ENCODE data around the gene TRPC1.
"Not testable (repeated sequence)": the region's sequence is repeated elsewhere in the genome, so short reads cannot be mapped to it uniquely, and the experiment has no call there.

TRPC1 gene

DNA sequence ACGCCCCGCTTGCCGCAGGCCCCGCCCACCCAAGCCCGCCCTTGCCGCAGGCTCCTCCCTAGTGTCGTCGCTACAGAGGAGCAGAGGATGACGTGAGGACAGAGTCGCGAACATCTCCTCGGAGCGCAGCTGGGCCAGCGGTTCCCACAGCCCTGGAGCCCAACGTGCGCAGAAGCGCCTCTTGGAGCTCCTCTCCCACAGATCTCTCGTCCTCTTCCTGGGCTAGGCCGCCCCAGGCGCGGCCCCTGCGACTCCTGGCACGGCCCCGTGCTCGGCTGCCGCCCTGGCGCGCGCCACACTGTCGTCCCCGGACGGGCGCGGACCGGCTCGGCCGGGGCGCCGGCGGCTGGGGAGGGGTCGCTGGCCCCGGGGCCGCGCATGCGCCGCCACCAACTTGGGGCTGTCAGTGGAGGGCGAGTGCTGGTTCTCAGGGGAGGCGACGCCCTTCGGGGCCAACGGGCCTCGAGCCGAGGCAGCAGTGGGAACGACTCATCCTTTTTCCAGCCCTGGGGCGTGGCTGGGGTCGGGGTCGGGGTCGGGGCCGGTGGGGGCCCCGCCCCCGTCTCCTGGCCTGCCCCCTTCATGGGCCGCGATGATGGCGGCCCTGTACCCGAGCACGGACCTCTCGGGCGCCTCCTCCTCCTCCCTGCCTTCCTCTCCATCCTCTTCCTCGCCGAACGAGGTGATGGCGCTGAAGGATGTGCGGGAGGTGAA lies at the start of gene TRPC1:
TRPC1 (plus strand) TSS at position 67 of the 714 bp plus-strand sequence; CDS start at position 593, 526 bp downstream.
- DNase-seq (ENCODE audit: low spot score), result peak; percentile 88

DNA sequence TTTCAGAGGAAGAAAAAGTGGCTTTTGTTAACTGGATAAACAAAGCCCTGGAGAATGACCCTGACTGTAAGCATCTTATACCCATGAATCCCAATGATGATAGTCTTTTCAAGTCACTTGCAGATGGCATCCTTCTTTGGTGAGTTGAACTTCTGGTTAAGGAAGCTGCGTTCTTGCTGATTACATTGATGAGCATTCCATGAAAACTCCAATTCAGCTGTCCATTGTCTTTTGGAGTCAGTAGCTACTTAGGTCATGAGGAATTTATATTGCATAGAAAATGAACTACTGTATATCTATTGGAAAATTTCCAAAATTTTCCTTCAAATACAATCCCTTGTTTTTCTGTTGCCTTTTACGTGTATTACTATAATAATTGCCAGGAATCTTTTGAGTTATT lies 47.7 kb upstream of the TRPC1 start:
- no peak for DNase-seq (ENCODE audit: low spot score)

GRCh38 chr3:142680710-142681109 lies 43.1 kb upstream of the TRPC1 start:
- DNase-seq (ENCODE audit: low spot score), result no peak

- DNase-seq (ENCODE audit: low spot score), result no peak
Measured at GRCh38 chr3:142690613-142691012, 33.2 kb upstream of the TRPC1 start.

- DNase-seq (ENCODE audit: low spot score), result no peak
Measured at GRCh38 chr3:142691527-142691926, 32.3 kb upstream of the TRPC1 start.

DNA sequence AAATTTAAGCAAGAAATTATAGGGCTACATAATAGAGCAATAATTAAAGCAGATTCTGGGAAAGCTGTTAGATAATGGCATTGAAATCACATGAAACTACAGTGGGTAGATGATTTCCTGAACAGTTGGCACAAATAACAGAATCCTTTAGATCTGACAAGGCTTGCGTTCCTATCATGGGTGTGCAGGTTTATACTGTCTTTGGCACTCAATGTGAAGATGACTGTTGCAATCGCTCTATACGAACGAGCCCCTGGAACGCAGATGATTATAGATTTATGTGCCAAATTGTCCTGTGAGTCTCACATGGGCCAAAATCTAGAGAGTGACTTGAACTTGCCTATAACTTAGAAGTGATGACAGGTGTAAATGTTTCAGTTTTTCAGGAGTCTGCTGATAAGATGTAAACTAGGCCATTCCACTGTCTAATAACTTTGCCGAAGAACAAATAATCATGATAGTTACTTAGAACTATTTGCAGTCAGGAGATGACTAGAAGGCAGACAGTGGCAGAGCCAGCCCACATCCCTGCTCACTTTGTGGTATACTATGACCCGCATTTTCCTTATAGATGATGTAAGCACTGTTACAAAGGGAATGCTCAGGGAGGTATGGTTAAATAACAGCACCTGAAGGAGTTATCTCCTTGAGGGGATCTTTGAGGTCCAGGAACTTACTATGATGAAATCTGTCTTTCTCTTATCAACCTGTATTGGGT lies 30.5 kb upstream of the TRPC1 start:
- DNase-seq (ENCODE audit: low spot score), result no peak

GRCh38 chr3:142694225-142694624 lies 29.6 kb upstream of the TRPC1 start:
- no peak for DNase-seq (ENCODE audit: low spot score)

- DNase-seq (ENCODE audit: low spot score), result no peak
Measured at GRCh38 chr3:142705198-142705597, 18.6 kb upstream of the TRPC1 start.

GRCh38 chr3:142706321-142707127 lies 17.3 kb upstream of the TRPC1 start:
- no peak for DNase-seq (ENCODE audit: low spot score)

DNA sequence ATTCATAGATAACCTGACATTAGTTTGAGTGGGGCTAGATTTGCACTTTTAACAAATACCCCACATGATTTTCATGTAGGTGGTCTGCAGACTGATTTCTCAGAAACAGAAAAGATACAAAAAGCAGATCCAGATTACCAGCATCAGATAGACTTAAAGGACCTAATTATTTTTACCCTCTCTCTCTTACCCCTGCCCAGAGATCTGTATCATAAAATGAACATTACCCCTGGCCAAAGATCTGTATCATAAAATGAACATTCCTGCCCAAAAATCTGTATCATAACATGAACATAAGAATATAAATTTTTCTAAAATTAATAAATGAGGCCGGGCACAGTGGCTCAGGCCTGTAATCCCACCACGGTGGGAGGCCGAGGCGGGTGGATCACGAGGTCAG lies 14.6 kb upstream of the TRPC1 start:
- DNase-seq (ENCODE audit: low spot score), result no peak

DNA sequence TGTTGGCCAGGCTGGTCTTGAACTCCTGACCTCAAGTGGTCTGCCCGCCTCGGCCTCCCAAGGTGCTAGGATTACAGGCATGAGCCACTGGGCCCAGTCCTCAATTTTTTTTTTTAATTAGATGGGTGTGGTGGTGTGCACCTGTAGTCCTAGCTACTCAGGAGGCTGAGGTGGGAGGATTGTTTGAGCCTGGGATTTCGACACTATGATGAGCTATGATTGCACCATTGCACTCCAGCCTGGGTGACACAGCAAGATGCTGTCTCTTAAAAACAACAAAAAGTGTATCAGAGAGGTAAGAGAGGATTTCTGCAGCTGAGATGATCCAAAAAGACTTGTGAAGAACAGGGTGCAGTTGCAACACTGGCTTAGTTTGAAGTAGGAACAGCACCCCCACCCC lies 9.0 kb upstream of the TRPC1 start:
- DNase-seq (ENCODE audit: low spot score), result not testable (repeated sequence)

DNA sequence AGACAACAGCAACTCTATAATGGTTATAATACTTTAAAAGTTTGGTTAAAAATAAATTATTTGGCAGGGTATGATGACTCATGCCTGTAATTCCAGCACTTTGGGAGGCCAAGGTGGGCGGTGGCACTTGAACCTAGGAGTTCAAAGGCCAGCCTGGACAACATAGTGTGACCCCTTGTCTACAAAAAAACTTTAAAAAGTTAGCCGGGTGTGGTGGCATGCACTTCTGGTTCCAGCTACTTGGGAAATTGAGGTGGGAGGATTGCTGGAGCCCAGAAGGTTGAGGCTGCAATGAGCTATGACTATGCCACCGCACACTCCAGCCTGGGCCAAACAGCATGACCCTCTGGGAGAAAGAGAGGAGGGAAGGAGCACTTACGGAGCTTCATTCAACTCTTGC lies 7.7 kb upstream of the TRPC1 start:
- DNase-seq (ENCODE audit: low spot score), result no peak

DNA sequence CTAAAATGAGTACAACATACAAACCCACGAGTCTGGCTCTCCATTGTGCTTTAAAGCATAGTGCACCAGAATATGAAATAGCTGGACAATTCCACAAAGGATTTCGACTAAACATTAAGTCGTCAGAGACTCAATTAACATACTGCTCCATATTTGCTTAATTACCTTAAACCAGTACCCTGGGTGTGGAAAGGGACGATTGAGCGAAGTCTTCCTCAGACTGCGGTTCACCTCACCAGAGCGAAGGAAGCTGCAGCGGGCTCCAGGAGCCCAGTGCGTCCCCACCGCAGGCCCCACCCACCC lies 218 bp upstream of the TRPC1 start:
- no peak for DNase-seq (ENCODE audit: low spot score)

GRCh38 chr3:142724682-142725356 lies 985 bp downstream of the TRPC1 start:
- DNase-seq (ENCODE audit: low spot score), result peak; percentile 42

DNA sequence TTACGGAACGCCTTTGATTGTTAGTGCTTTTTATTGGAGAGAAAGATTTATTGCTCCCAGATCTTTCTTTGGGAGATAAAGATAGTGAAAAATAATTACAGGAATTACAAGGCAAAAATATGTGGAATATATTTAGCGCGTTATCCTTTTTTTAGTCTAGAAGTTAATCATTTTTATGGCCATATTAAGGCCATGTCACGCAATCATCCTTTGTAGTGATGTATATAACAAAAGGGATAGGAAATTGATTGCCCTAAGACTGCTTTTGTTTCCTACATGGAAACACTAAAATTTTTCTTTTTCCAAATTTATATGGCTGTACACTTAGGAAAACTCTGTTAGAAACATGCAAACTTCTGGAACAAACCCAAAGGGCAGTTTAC lies 1.5 kb downstream of the TRPC1 start:
- peak; percentile 11 for DNase-seq (ENCODE audit: low spot score)

- DNase-seq (ENCODE audit: low spot score), result no peak
Measured at GRCh38 chr3:142726017-142726416, 2.2 kb downstream of the TRPC1 start.

GRCh38 chr3:142732066-142732465 lies 8.2 kb downstream of the TRPC1 start:
- DNase-seq (ENCODE audit: low spot score), result no peak

DNA sequence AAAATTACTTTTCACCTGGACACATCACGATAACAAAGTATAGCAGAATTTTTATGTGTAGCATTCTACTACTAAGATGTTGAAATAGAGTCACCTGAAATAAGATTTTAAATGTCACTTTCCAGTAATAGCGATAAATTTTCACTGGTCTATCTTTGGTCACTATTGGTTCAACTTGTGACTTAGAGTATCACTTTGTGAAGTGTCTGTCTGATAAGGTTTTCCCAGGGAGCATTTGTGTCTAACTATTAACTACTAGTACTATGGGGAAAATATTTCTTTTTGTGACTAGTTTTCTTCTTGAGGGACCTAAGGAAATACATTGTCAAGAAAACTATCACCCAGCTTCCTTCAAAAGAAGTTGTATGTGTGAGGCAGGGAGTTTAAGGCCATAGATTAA lies 11.0 kb downstream of the TRPC1 start:
- no peak for DNase-seq (ENCODE audit: low spot score)

DNA sequence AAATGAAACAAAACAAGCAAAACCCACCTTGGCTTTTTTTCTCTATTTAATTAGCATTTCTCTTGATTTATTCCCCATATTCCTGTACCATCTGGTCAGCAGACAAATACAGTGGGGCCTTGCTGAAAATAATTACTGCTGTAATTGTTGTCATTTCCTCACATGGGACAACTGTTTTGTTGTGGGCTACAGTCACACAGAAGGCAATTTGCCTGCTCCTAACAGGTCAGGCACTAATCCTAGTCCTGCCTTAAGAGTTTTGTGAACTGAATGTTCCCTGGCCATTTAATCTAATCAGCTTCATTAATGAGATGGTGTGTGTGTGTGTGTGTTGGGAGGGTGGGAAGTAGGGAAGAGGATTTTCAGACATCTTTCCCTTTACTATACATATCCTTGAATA lies 11.6 kb downstream of the TRPC1 start:
- DNase-seq (ENCODE audit: low spot score), result no peak

- no peak for DNase-seq (ENCODE audit: low spot score)
Measured at GRCh38 chr3:142738396-142738795, 14.6 kb downstream of the TRPC1 start.

- DNase-seq (ENCODE audit: low spot score), result no peak
Measured at GRCh38 chr3:142746646-142747045, 22.8 kb downstream of the TRPC1 start.

DNA sequence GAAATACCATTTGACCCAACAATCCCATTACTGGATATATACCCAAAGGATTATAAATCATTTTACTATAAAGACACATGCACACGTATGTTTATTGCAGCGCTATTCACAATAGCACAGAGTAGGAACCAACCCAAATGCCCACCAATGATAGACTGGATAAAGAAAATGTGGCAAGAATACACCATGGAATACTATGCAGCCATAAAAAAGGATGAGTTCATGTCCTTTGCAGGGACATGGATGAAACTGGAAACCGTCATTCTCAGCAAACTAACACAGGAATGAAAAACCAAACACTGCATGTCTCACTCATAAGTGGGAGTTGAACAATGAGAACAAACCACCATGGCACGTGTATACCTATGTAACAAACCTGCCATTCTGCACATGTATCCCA lies 26.7 kb downstream of the TRPC1 start:
- DNase-seq (ENCODE audit: low spot score), result not testable (repeated sequence)
